H4 (cell line): Measurements from ENCODE around the gene RNF126. TPM values are rescaled to one million over a fixed set of nuclear protein-coding genes. Genes with fewer than 3 reads are reported as not detected.
"Not testable (repeated sequence)": the region's sequence is repeated elsewhere in the genome, so short reads cannot be mapped to it uniquely, and the experiment has no call there.

Source experiments
- DNase-seq: peaks from one replicate; pipeline ENCODE4 v3.0.0-alpha.2; 2015; ENCODE audit warnings: low spot score
- total RNA-seq: library from RNA; depleted of rRNA; stranded (reverse); fragments of >200 nt; shearing (Covaris generic); gene quantifications from 2 replicates; pipeline ENCODE4 v1.2.3, GENCODE V29; 2014; rRNA removed

The RNF126 gene
- 23.8 and 27.4 TPM in 2 replicates for total RNA-seq

DNA sequence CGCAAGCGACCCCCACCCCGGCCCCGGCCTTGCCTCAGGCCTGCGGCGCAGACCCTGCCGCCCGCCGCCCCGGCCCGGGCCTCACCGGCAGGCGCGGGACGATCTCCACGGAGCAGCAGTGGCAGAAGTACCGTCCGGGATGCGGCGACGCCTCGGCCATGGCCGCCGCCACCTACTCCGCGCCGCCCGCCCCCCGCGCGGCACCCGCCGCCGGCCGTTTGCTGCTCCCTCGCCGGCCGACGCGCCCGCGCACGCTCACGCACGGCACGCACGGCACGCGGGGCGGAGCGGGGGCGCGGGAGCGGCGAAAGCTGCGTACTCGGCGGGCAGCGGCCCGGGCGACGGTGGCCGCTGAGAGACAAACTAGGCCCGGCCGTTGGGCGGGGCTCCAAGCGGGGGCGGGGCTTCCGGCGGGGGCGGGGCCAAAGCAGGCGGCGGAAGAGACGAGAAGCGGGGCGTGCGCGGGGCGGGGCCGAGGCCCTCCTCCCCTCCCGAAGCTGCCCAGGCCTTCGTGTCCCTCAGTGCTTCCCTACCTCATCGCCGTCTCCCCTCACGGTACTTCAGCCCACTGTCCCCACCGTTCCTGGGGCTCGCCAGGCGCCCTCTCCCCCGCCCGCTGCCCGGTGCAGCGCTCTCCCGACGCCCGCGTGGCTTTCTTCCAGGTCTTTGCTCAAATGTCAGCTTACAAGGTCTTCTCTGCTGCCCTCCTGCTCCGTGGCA, at the start of gene RNF126:
Gene RNF126, minus strand, starts transcription at position 253 of the 720 bp plus-strand sequence. Its CDS starts 93 bp downstream, at position 160.
- DNase-seq: peak; percentile 76

DNA sequence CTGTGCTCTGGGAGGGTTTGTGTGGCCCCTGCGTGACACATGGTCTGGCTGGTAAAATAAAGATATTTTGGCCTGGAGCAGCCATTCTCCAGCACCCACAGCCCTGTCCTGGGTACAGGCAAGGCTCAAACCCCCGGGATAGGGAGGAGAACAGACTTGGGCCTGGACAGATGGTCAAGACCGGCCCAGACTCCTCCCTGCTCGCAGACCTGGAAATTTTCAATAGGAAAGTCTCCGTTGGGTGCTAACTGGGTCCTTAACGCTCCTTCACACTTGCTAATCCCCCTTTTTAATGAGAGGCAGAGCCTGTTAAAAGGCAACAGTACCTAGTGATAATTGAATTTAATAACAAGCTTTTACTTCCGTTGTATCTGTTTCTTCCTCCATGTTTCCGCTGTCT, 48.2 kb upstream of the RNF126 start:
- DNase-seq: no peak

DNA sequence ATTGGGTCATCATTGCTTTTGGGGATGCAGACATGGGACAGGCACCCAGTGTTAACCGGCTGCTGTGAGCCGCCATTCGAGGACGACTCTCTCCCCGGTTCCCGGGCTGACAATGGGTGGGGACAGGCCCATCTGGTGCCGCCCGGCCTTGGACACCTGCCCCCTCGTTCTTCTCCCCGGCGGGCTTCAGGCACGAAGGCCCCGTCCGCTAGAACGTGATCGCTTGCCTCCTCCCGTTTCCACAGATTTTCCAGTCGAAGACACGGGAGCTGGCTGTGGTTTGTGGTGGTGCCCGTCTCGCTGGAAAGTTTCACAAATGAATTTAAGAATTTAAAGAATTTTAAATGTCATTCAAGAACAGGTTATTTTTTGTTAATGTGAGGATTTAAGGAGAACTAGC, 47.8 kb upstream of the RNF126 start:
- DNase-seq: no peak

DNA sequence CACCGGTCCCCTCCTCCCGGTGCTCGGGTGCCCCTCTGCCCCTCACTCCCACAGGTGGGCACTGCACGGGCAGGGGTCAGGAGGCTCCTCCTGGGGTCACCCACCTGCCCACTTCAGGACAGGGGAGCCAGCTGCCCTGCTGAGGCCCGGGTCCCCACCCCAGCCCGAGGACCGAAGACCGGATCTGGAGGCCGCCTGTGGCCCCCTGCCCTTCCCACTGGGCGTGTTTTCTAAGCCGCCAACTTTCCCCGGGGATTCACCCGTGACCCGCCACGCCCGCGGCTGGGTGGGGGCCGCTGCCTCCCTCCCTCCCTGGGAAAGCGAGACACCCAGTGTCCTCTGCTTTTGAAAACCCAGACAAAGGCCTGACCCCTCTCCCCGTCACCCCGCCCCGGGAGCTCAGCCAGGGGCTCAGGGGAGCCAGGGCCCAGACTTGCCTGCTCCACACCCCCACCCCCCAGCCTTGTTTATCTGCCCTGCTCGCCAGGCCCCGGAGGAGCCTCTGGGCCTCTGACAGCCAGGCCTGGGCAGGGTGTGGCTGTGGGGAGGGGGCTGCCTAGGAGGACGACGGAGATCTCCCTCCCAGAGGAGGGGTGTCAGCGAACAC, 47.1 kb upstream of the RNF126 start:
- no peak for DNase-seq

DNA sequence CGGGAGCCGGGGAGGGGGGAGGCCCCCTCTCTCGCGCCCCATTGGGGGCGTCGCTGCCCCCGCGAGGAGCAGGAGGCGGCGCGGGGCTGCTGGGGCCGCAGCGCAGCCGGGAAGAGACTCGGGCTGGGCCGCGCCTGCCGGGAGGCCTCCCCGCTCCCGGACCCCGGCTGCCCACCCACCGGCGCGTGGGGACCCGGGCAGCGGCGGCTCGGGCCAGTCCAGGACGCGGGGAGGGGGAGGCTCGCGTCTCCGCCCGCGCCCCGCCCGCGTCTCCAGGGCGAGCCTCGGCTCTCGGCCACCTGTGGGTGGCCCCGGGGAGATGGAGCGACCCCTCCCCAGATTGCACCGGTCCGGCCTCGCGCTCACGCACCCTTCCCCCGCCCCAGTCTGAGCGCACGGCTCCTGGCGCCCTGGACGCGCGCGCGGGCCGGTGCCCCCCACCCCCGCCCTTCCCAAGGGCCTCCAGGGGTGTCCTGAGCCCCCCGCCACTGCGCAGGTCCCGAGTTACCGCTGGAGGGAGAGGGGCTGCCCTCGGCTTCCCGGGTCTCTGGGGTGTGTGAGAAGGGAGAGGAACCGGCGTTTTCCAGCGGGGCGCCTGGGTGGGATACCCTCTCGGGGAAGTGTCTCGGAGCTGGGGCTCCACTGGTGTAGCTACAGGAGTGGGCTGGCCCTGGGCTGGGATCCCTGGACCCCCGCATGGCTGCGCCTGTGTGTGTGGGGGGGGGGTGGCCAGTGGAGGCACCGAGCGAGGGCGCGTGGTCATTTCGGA, 46.4 kb upstream of the RNF126 start:
- DNase-seq: no peak

DNA sequence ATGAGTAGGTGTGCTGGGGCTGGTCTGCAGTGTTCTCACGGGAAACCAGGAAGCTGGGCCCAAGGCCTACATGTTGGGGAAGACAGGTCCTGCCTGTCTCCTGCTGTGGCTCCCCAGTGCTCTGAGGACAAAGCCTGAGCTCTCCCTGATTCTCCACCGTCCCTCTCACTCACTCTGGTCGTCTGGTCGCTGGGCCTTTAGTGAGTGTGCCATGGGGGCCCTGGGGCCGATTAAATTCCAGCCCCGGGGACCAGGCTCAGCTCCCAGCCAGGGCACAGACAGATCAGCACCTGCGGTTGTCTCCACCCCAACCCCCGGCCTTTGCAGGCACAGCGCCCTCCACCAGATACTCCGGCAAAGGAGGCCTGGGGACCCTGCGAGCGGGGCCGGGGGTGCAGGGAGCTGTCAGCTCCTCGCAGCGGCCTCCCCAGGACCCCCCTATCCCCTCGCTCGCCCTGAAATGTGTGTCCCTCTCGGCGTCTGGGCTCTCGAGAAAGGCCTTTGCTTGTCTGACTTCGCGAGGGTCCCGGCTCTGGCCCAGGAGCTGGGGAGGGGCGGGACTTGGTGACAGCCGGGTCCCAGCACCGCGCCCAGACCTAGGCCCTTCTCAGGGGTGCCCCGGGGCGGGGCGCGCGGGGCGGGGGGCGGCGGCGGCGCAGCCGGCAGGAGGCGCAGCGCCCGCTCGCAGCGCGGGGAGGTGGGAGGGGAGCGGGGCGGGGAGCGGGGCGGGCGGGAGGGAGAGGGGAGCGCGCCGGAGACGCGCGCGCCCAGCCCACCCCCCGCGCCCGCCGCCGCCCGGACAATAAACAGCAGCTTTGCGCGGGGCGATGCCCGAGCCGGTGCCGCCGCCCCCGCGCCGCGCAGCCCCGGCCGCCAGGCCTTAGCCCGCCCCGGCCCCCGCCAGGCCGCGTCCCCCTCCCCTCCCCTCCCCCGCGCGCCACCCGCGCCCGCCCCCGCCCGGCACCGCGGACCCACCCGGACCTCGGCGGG, 45.4 kb upstream of the RNF126 start, which contains the start of gene PALM:
Gene PALM, plus strand, starts transcription at position 782 of the 990 bp plus-strand sequence. CDS start 212 bp downstream, outside the sequence.
- no peak for DNase-seq

DNA sequence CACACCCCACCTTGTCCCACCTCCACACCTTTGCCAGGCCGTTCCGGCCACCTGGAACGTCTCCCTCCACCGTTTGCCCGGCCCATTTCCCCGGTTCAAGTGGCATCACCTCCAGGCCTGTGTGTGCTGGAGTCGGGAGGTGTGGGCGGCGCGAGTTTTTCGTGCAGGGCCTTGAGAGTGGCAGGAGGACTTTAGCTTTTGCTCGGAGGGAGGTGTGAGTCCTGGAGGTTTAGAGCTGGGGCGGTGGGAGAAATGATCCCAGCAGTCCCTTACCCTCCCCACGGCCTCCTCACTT, 41.4 kb upstream of the RNF126 start:
- DNase-seq: no peak

DNA sequence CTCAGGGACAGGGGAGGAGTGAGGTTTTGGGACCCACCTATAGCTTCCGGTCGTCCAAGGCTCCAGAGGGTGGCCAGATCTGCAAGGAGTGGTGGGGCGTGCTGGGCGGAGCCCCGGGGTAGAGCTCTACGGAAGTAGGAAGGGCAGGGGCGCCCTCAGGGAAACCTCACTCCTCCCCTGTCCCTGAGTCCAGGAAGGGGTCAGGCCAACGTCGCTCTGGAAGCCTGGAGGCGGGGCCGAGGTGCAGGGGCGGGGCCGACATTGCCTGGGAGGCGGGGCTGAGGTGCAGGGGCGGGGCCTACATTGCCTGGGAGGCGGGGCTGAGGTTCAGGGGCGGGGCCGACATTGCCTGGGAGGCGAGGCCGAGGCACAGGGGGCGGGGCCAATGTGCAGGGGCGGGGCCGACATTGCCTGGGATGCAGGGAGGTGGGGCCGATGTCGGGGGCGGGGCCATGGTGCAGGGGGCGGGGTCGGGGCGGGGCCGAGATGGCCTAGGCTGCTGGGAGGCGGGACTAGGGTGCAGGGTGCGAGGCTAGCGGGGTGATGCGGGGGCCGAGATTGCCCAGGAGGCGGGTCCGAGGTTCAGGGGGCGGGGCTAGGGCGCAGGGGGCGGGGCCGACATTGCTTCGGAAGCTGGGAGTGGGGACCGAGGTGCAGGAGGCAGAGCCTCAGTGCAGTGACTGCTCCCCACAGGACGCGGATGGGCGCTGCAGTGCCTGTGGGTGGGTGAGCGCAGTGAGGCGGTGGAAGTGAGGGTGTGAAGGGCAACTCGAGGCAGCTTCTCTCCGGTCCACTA, 40.8 kb upstream of the RNF126 start:
- no peak for DNase-seq

DNA sequence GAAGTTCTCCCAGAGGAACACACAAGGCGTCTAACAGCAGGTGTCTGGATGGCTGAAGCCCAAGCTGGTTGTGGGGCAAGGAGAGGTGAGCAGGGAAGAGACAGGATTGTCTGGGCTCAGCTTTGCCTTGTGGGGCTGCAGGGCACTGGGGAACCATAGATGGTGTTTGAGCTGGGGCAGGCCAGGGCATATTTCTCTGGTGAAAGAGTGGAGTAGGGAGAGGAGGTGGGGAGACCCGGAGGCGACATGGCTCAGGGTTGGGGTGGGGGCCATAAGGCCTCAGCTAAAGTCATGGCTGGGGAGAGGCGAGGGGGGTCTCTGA, 40.3 kb upstream of the RNF126 start:
- DNase-seq: no peak

DNA sequence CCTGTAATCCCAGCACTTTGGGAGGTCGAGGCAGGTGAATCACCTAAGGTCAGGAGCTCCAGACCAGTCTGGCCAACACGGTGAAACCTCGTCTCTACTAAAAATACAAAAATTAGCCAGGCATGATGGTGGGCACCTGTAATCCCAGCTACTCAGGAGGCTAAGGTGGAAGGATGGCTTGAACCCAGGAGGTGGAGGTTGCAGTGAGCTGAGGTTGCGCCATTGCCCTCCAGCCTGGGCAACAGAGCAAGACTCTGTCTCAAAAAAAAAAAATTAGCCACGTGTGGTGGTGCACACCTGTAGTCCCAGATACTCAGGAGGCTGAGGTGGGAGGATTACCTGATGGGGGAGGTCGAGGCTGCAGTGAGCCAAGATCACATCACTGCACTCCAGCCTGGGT, 39.8 kb upstream of the RNF126 start:
- not testable (repeated sequence) for DNase-seq

DNA sequence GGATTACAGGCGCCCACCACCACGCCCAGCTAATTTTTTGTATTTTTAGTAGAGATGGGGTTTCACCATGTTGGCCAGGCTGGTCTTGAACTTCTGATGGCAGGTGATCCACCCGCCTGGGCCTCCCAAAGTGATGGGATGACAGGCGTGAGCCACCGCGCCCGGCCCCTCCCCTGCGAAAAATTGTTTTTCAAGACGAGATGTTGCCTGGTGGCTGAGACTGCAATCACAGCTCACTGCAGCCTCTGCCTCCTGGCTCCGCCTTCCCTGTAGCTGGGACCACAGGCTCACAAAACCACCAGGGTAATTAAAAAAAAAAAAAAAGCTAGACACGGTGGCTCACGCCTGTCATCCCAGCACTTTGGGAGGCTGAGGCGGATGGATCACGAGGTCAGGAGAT, 36.9 kb upstream of the RNF126 start:
- DNase-seq: not testable (repeated sequence)

DNA sequence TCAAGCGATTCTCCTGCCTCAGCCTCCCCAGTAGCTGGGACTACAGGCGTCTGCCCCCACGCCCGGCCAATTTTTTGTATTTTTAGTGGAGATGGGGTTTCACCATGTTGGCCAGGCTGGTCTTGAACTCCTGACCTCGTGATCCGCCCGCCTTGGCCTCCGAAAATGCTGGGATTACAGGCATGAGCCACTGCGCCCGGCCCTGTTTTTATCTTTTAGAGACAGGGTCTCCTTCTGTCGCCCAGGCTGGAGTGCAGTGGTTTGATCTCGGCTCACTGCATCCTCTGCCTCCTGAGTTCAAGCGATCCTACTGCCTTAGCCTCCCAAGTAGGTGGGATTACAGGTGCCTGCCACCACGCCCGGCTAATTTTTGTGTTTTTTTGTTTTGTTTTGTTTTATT, 35.5 kb upstream of the RNF126 start:
- DNase-seq: not testable (repeated sequence)

DNA sequence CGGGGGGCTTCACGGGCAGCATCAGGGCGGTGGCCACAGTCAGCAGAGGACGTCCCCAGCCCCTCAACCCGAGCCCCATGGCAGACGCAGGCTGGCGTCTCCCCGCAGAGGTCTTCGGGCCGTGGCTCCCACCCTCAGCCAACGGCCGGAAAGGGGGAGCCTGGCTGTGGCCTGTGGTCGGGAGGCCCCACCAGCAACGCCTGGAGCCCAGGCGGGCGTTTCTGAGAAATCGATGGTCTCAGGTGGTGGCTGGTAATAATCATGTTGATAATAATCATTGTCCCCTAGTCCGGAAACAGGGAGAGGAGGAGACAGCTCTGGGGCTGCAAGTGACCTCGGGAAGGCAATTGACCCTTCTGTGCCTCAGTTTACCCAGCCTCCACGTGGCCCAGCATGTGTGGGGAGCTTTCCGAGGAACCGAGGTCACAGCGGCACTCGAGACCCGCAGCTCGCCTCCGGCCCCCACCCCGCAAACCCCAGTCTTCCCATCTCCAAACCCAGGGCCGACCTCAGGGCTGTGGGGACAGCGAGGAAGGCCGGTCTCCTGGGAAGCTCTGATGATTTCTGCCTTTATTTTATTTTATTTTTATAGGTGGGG, 32.4 kb upstream of the RNF126 start, which contains the start of gene PRSS57:
Gene PRSS57, minus strand, starts transcription at position 101 of the 598 bp plus-strand sequence. Its CDS starts 22 bp downstream, at position 79.
- no peak for DNase-seq

DNA sequence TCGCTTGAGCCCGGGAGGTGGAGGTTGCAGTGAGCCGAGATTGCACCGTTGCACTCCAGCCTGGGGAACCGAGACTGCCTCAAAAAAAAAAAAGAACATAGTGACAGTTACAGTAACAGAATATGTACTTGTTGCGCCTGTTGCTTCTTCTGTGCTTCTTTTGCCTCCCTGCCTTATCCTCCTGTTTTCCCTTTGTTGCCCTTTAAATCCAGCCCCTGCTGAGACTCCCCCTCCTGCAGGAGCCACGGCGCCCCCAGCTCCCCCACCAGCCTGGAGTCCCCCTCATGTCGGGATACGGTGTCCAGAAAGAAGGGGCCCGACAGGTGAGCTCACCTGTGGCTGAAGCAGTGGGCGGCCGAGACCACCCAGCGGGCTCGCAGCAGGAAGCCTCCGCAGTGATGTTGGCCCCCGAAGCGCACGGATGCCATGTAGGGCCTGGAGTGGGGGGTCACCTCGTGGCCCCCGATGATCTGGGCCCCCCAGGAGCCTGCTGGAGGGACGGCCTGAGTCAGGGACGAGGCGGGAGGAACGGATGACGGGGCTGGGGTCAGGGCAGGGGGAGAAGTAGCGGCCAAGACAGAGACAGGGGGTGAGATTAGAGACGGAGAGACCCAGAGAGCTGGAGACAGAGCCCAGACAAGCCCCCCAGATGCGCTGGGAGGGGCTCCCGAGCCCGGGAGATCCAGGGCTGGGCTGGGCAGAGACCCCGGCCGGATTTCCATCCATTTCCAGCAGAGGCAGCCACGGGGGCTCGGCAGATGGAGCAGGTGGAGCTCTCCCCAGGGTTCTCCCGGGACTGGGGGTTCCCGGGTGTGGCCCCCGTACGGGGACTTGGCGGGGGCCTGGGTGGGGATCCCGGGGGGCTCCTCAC, 31.7 kb upstream of the RNF126 start:
- no peak for DNase-seq

DNA sequence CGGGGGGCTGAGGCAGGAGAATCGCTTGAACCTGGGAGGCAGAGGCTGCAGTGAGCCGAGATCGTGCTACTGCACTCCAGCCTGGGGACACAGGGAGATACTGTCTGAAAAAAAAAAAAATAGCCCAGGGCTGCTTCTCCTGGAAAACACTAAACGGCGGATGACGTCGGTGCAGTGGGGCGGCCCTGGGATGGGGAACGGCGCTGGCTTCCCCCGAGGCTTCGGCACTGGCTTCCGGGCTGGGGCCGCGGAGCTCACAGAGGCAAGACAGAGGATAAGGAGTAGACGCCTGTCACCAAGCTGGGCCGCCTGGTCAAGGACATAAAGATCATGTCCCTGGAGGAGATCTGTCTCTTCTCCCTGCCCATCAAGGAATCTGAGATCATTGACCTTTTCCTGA, 27.2 kb upstream of the RNF126 start:
- no peak for DNase-seq

DNA sequence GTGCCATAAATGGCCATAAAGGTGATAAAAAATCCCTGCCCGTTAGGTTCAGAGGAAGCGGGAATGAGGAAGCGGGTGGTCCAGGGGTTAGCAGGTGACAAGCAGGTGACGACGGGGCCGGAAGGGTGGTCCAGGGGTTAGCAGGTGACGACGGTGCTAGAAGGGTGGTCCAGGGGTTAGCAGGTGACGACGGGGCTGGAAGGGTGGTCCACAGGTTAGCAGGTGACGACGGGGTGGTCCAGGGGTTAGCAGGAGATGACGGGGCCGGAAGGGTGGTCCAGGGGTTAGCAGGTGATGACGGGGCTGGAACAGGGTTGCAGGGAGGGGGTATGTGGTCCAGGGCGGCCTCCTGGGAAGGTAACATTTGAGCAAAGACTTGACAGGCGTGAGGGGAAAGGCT, 26.0 kb upstream of the RNF126 start:
- DNase-seq: no peak

DNA sequence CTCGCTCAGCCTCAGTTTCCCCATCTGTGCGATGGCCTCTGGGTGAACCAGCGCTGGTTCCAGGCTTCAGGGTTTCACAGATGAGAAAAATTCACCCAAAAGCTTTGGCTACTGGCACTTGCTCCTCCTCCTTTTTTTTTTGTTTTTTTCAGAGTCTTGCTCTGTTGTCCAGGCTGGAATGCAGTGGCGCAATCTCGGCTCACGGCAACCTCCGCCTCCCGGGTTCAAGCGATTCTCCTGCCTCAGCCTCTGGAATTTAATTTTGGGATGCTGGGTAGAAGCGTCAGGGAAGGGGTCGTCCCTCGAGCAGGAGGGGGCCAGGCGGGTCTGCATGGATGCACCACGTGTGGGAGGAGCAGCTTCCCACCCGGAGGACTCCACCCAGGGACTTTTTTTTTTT, 25.2 kb upstream of the RNF126 start:
- no peak for DNase-seq

DNA sequence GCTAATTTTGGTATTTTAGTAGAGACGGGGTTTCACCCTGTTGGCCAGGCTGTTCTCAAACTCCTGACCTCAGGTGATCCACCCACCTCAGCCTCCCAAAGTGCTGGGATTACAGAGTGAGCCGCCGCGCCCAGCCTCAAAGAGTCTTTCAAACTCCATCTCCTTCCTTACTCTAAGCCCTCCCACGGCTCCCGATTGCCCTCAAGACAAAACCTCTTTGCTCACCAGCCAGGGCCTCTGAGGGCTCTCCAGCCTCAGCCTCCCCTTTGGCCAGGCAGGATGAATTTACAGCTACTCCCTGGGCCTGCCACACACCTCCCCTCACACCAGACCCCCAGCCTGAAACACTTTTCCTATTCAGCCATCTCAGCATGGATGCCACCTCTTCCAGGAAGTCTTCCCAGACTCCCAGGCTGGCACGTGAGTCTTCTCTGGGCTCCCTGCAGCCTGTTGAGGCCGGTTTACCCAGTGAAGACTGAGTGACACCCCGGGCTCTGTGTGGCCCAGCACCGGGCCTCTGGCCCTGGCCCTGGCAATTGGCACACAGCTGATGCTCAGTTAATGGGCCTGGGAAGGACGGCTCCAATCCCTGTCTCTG, 24.7 kb upstream of the RNF126 start:
- DNase-seq: no peak
